Lung (tissue), 12 donors: ENCODE measurements around the gene ZNF71. TPM values are rescaled to one million over a fixed set of nuclear protein-coding genes. Genes with fewer than 3 reads are reported as not detected.
"Not testable (repeated sequence)": the region's sequence is repeated elsewhere in the genome, so short reads cannot be mapped to it uniquely, and the experiment has no call there.

Experiments
- ATAC-seq: fragments of 200-7000 bp; cut with Tn5 transposase; one replicate; pipeline ENCODE4 v1.9.1; 2020; ENCODE audit warnings: moderate number of reproducible peaks; ENCODE audit not compliant: insufficient read depth, low FRiP score
- DNase-seq, 3 donors: peaks; one replicate each; pipeline ENCODE4 v3.0.0-alpha.2; 2013 to 2017
- H3K27ac ChIP-seq, 2 donors: one replicate each; pipeline ENCODE4 v1.5.1; 2013; ENCODE audit warnings: mild to moderate bottlenecking in 2 of 2, moderate library complexity in 2 of 2, control low read depth in 1 of 2, inconsistent platforms in 1 of 2, low read depth in 1 of 2, low read length in 1 of 2
- H3K27me3 ChIP-seq, 3 donors: one replicate each; pipeline ENCODE4 v1.5.1; 2013; ENCODE audit warnings: low read length in 2 of 3; ENCODE audit not compliant: control insufficient read depth in 3 of 3, insufficient read depth in 3 of 3
- H3K36me3 ChIP-seq, 4 donors: one replicate each; pipeline ENCODE4 v1.5.1; 2013; ENCODE audit warnings: low read length in 4 of 4, mild to moderate bottlenecking in 1 of 4, moderate library complexity in 1 of 4; ENCODE audit not compliant: control insufficient read depth in 4 of 4, insufficient read depth in 4 of 4
- H3K4me1 ChIP-seq, 5 donors: one replicate each; pipeline ENCODE4 v1.5.1; 2013; ENCODE audit warnings: low read length in 5 of 5, mild to moderate bottlenecking in 2 of 5, moderate library complexity in 1 of 5; ENCODE audit not compliant: control insufficient read depth in 5 of 5, insufficient read depth in 5 of 5
- H3K4me3 ChIP-seq: one replicate; pipeline ENCODE4 v1.5.1; 2013; ENCODE audit warnings: mild to moderate bottlenecking, control low read depth, moderate library complexity
- H3K9ac ChIP-seq, 2 donors: one replicate each; pipeline ENCODE4 v1.5.1; 2013; ENCODE audit warnings: low read length in 2 of 2, control low read depth in 1 of 2; ENCODE audit not compliant: insufficient read depth in 1 of 2
- H3K9me3 ChIP-seq, 4 donors: one replicate each; pipeline ENCODE4 v1.5.1; 2013; ENCODE audit warnings: low read length in 3 of 4, mild to moderate bottlenecking in 1 of 4, moderate library complexity in 1 of 4; ENCODE audit not compliant: control insufficient read depth in 4 of 4, insufficient read depth in 3 of 4
- CTCF ChIP-seq: IDR thresholded peaks from 2 replicates; pipeline ENCODE4 v1.5.1; 2012; ENCODE audit warnings: mild to moderate bottlenecking; ENCODE audit errors: control extremely low read depth, extremely low read depth
- WGBS, 2 donors: extraction: QIAGEN DNeasy Blood & Tissue Kit; methylation state at CpG; one replicate each; pipeline ENCODE4 v1.1.7; 2013; 5-methylcytosine and 5-hydroxymethylcytosine counted together
- polyA plus RNA-seq, 2 donors: library from polyadenylated mRNA; stranded (reverse); fragments of 200-250 nt; gene quantifications; one replicate each; pipeline ENCODE4 v1.2.1, GENCODE V29; 2013
- total RNA-seq, 2 donors: library from RNA; depleted of rRNA in 1 of 2; stranded (reverse); fragments of >200 nt in 1 of 2; gene quantifications; one replicate each; pipeline ENCODE4 v1.2.1, GENCODE V29; 2014 to 2021
- donor health status: control.
- donor health status: control.
- donor health status: Bipolar disorder and iron deficiency.
- donor health status: healthy.
- donor health status: DM: yes; HTN: yes; CAD: no.

Gene ZNF71
- total and polyA plus RNA-seq, 4 donors, result 2.5 to 8.3 (median 5.8) TPM

GRCh38 chr19:56670401-56670960 lies 75.4 kb downstream of the ZNF71 start:
- no peaks in the 10 kb centered on the region for H3K36me3 ChIP-seq
- WGBS, 2 donors, result 78 to 83% methylated on average over 17 of the region's 17 CpGs
- DNase-seq, result no peak
- H3K4me3 ChIP-seq, result no peak overlapping the region
- peaks cover 0 to 35% (median 0%) of the 10 kb centered on the region in 4 donors for H3K9me3 ChIP-seq
- no peak overlapping the region for H3K27ac ChIP-seq
- H3K9ac ChIP-seq, result peak overlapping the region; percentile 3 to 20
- peaks cover 0 to 13% (median 9%) of the 10 kb centered on the region in 5 donors for H3K4me1 ChIP-seq
- TF ChIP-seq CTCF, result no peak
- H3K27me3 ChIP-seq, result no peaks in the 10 kb centered on the region
- ATAC-seq, result no peak

- peak overlapping the region; percentile 85 for H3K4me3 ChIP-seq
- H3K27me3 ChIP-seq, result no peaks in the 10 kb centered on the region
- peaks cover 0 to 35% (median 0%) of the 10 kb centered on the region in 4 donors for H3K9me3 ChIP-seq
- peak overlapping the region; percentile 3 to 20 for H3K9ac ChIP-seq
- ATAC-seq (no peak), DNase-seq (no peak)
- 30 to 33% methylated on average over 35 of the region's 35 CpGs for WGBS, 2 donors
- TF ChIP-seq CTCF, result no peak
- peak overlapping the region; percentile 29 to 54 for H3K27ac ChIP-seq
- peaks cover 0 to 13% (median 9%) of the 10 kb centered on the region in 5 donors for H3K4me1 ChIP-seq
- no peaks in the 10 kb centered on the region for H3K36me3 ChIP-seq
Measured at GRCh38 chr19:56670961-56671612, 76.0 kb downstream of the ZNF71 start.

- peak within 1 kb of the TSS; percentile 3 to 20 for H3K9ac ChIP-seq
- H3K36me3 ChIP-seq, result no peaks in the 10 kb centered on the region
- H3K27ac ChIP-seq, result peak within 1 kb of the TSS; percentile 29 to 54
- peak; percentile 4 for TF ChIP-seq CTCF
- H3K4me3 ChIP-seq, result peak within 1 kb of the TSS; percentile 85
- 1 to 2% methylated on average over 30 to 32 of the region's 32 CpGs for WGBS, 2 donors
- ATAC-seq (peak; percentile 95), DNase-seq (peak; percentile 78 to 94 (median 86))
- peaks cover 0 to 32% (median 0%) of the 10 kb centered on the region in 4 donors for H3K9me3 ChIP-seq
- no peaks in the 10 kb centered on the region for H3K27me3 ChIP-seq
- peaks cover 0 to 13% (median 9%) of the 10 kb centered on the region in 5 donors for H3K4me1 ChIP-seq
Measured at GRCh38 chr19:56671613-56671994, 76.5 kb downstream of the ZNF71 start, which contains the start of gene ZNF835. ZNF835 (minus strand) TSS chr19:56671757; CDS start chr19:56665198, 6,559 bp downstream.

GRCh38 chr19:56672610-56673009 lies 77.5 kb downstream of the ZNF71 start:
- H3K4me3 ChIP-seq, H3K27me3 ChIP-seq, H3K36me3 ChIP-seq, DNase-seq, H3K9ac ChIP-seq, H3K27ac ChIP-seq, ATAC-seq: not testable (repeated sequence)
- WGBS, 2 donors, result 96 to 98% methylated on average over 2 of the region's 2 CpGs
- Histone ChIP-seq H3K9me3 (peaks cover 0 to 23% (median 0%) of the 10 kb centered on the region in 4 donors), H3K4me1 (peaks cover 0 to 13% (median 9%) of the 10 kb centered on the region in 5 donors)
